HG02938 (cell line): ENCODE results near the gene RPL22L1.
"Not testable (repeated sequence)": the region's sequence is repeated elsewhere in the genome, so short reads cannot be mapped to it uniquely, and the experiment has no call there.

ENCODE experiments used
- ATAC-seq: cut with Tn5 transposase; IDR thresholded peaks from one replicate; pipeline ENCODE4 v1.9.1; 2021; ENCODE audit warnings: mild to moderate bottlenecking, moderate library complexity; ENCODE audit not compliant: unreplicated experiment

RPL22L1 gene

GRCh38 chr3:170884109-170884930 is 14.3 kb upstream of the RPL22L1 start:
- ATAC-seq, result not testable (repeated sequence)

GRCh38 chr3:170878688-170879087 is 8.7 kb upstream of the RPL22L1 start:
- not testable (repeated sequence) for ATAC-seq

GRCh38 chr3:170877311-170877710 is 7.3 kb upstream of the RPL22L1 start:
- not testable (repeated sequence) for ATAC-seq

GRCh38 chr3:170876537-170876936 is 6.5 kb upstream of the RPL22L1 start:
- no peak for ATAC-seq

GRCh38 chr3:170869239-170869590 is 780 bp downstream of the RPL22L1 start:
- ATAC-seq, result no peak

- no peak for ATAC-seq
Observed at GRCh38 chr3:170868577-170869238, 1.3 kb downstream of the RPL22L1 start.

- no peak for ATAC-seq
Observed at GRCh38 chr3:170867143-170867937, 2.7 kb downstream of the RPL22L1 start.

- ATAC-seq, result no peak
Observed at GRCh38 chr3:170866499-170866898, 3.5 kb downstream of the RPL22L1 start.

GRCh38 chr3:170865209-170866094 is 4.5 kb downstream of the RPL22L1 start:
- no peak for ATAC-seq

- no peak for ATAC-seq
Observed at GRCh38 chr3:170864525-170865208, 5.3 kb downstream of the RPL22L1 start.

GRCh38 chr3:170863816-170864215 is 6.2 kb downstream of the RPL22L1 start:
- no peak for ATAC-seq

GRCh38 chr3:170862618-170863374 is 7.2 kb downstream of the RPL22L1 start:
- ATAC-seq, result no peak

GRCh38 chr3:170858599-170858998 is 11.4 kb downstream of the RPL22L1 start:
- ATAC-seq, result no peak

- ATAC-seq, result no peak
Observed at GRCh38 chr3:170852324-170852723, 17.7 kb downstream of the RPL22L1 start.

GRCh38 chr3:170848292-170848917 is 21.6 kb downstream of the RPL22L1 start:
- no peak for ATAC-seq

GRCh38 chr3:170844377-170844776 is 25.6 kb downstream of the RPL22L1 start:
- no peak for ATAC-seq

GRCh38 chr3:170840291-170840859 is 29.6 kb downstream of the RPL22L1 start:
- ATAC-seq, result no peak

- no peak for ATAC-seq
Observed at GRCh38 chr3:170839518-170840100, 30.4 kb downstream of the RPL22L1 start.
